ENCODE results near the gene LPAR2.

LPAR2 gene

DNA sequence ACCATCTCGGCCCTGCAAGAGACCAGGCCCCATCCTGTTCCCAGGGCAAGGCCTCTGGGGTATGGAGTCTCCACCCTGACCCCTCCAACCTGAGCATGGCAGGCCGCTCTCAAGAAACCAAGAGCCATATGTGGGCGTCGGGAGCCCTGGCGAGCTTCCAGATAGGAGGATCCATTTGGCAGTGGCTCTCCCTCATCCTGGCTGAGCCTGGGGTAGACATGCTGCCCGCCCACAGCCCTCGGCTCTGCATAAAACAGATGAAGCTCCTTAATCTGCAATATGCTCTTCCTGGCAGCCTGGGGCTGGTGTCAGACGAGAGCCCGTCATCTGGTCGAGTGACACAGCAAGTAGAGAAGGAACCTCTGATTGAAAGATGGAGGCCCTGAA, 29.4 kb upstream of the LPAR2 start:
- Histone ChIP-seq H4K20me1 (ENCODE audit: insufficient read depth, low read length) (no peaks in the 10 kb centered on the region), H3K27ac (ENCODE audit: low read depth, low read length, poor library complexity, severe bottlenecking) (no peak overlapping the region), H3F3A (ENCODE audit: insufficient read depth, low read length) (no peaks in the 10 kb centered on the region), H3K4me1 (ENCODE audit: insufficient read depth, low read length, severe bottlenecking) (peaks cover 14% of the 10 kb centered on the region), H3K79me2 (ENCODE audit: insufficient read depth, low read length) (peaks cover 20% of the 10 kb centered on the region), H3K9ac (ENCODE audit: low read length) (no peak overlapping the region), H3K36me3 (ENCODE audit: insufficient read depth, low read length) (peaks cover 87% of the 10 kb centered on the region), H3K9me2 (ENCODE audit: low read depth, low read length) (no peaks in the 10 kb centered on the region), H2AFZ (ENCODE audit: low read length) (no peak overlapping the region), H3K4me2 (ENCODE audit: low read length) (no peak overlapping the region), H3K9me3 (ENCODE audit: low read length) (no peaks in the 10 kb centered on the region), H3K4me3 (ENCODE audit: low read depth, low read length, poor library complexity, severe bottlenecking) (no peak overlapping the region), H3K27me3 (ENCODE audit: insufficient read depth, low read length) (no peaks in the 10 kb centered on the region)
- TF ChIP-seq, protein P1, sequence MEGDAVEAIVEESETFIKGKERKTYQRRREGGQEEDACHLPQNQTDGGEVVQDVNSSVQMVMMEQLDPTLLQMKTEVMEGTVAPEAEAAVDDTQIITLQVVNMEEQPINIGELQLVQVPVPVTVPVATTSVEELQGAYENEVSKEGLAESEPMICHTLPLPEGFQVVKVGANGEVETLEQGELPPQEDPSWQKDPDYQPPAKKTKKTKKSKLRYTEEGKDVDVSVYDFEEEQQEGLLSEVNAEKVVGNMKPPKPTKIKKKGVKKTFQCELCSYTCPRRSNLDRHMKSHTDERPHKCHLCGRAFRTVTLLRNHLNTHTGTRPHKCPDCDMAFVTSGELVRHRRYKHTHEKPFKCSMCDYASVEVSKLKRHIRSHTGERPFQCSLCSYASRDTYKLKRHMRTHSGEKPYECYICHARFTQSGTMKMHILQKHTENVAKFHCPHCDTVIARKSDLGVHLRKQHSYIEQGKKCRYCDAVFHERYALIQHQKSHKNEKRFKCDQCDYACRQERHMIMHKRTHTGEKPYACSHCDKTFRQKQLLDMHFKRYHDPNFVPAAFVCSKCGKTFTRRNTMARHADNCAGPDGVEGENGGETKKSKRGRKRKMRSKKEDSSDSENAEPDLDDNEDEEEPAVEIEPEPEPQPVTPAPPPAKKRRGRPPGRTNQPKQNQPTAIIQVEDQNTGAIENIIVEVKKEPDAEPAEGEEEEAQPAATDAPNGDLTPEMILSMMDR (IDR thresholded peaks at IDR 0.05; ENCODE audit: low read length) = no peak
- no peak for TF ChIP-seq EZH2 (IDR thresholded peaks at IDR 0.05; ENCODE audit: borderline replicate concordance, low read length)

DNA sequence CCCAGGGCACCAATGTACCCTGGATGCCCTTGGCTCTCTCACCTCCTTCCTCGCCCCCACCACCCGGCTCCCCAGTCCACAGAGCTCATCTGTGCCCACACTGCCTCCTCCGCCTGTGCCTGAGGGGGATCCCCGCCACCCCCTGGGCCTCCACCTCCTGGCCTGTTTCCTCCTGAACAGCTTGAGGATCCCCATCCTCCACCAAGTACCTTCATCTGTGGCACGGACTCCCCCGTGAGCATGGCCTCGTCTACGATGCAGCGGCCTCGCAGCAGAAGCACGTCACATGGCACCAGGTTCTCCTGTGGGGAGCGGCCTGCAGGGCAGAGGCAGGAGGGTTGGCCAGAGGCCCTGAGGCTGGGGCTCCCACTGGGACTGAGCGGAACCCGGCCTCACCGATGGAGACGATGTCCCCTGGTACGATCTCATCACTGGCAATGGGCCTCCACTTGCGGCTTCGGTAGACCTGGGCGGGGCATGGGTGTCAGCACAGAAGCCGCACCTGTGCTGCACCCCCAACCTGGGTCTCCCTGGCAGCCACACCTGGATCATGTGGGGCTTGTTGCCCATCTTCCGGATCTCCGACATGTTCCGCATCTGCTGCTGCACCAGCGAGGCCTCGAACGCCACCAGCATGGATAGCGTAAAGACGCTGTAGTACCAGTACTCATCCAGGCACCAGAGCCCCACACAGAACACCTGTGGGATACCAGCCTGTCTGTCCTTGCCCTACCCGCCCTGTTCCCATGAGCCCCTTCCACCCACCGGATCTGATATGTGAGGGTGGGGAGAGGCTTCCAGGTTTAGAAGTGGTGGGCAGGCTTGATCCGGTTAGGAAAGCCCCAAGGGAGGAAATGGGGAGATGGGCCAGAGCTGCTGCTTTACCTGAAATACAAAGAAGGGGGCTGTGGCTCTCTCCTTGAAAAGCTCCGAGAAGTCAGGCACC, 28.7 kb upstream of the LPAR2 start:
- Histone ChIP-seq H3K27me3 (ENCODE audit: insufficient read depth, low read length) (no peaks in the 10 kb centered on the region), H3K9me2 (ENCODE audit: low read depth, low read length) (no peaks in the 10 kb centered on the region), H3K4me1 (ENCODE audit: insufficient read depth, low read length, severe bottlenecking) (peaks cover 10% of the 10 kb centered on the region), H3K36me3 (ENCODE audit: insufficient read depth, low read length) (peaks cover 94% of the 10 kb centered on the region), H3K79me2 (ENCODE audit: insufficient read depth, low read length) (peaks cover 13% of the 10 kb centered on the region), H2AFZ (ENCODE audit: low read length) (no peak overlapping the region), H4K20me1 (ENCODE audit: insufficient read depth, low read length) (no peaks in the 10 kb centered on the region), H3K4me3 (ENCODE audit: low read depth, low read length, poor library complexity, severe bottlenecking) (no peak overlapping the region), H3K4me2 (ENCODE audit: low read length) (no peak overlapping the region), H3K27ac (ENCODE audit: low read depth, low read length, poor library complexity, severe bottlenecking) (no peak overlapping the region), H3K9ac (ENCODE audit: low read length) (no peak overlapping the region), H3F3A (ENCODE audit: insufficient read depth, low read length) (no peaks in the 10 kb centered on the region), H3K9me3 (ENCODE audit: low read length) (no peaks in the 10 kb centered on the region)
- no peak for TF ChIP-seq EZH2 (IDR thresholded peaks at IDR 0.05; ENCODE audit: borderline replicate concordance, low read length)
- TF ChIP-seq, protein P1 (IDR thresholded peaks at IDR 0.05; ENCODE audit: low read length) = no peak

DNA sequence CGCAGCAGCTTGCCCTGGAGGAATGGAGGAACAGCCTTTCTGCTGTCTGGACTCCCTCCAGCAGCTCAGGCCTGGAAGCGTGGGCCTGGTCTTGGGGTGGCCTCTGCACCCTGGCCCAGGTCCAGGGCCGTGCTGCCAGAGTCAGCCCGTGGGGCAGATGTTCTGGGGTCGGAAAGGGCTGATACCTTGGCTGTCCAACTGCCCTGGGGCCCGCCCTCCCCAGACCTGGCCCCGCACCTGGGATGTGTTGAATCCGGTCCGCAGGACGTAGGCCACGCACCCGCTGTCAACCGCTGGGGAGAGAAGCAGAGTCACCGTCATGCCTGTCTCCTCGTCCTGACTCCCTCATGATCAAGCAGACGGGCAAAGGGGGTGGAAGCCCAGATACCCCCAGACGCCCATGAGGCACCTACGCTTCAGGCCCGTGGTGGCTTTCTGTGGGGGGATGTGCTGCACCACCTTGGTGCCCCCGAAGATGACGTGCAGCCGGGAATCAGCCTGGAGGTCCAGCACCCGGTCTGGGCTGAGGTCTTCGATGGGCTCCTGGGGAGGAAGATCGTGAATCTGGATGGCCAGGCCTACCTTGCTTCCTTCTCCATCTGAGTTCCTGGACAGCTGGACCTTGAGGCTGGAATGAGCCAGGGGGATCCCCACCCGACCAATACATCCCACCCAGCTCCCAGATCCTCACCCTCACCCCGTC, 27.8 kb upstream of the LPAR2 start:
- H3K4me1 ChIP-seq (ENCODE audit: insufficient read depth, low read length, severe bottlenecking) = peaks cover under 1% of the 10 kb centered on the region
- H3K4me2 ChIP-seq (ENCODE audit: low read length) = no peak overlapping the region
- no peak overlapping the region for H2AFZ ChIP-seq (ENCODE audit: low read length)
- H3K4me3 ChIP-seq (ENCODE audit: low read depth, low read length, poor library complexity, severe bottlenecking) = no peak overlapping the region
- no peaks in the 10 kb centered on the region for H3K27me3 ChIP-seq (ENCODE audit: insufficient read depth, low read length)
- no peaks in the 10 kb centered on the region for H3K9me3 ChIP-seq (ENCODE audit: low read length)
- peaks cover 95% of the 10 kb centered on the region for H3K36me3 ChIP-seq (ENCODE audit: insufficient read depth, low read length)
- TF ChIP-seq, protein P1 (IDR thresholded peaks at IDR 0.05; ENCODE audit: low read length) = no peak
- no peak for TF ChIP-seq EZH2 (IDR thresholded peaks at IDR 0.05; ENCODE audit: borderline replicate concordance, low read length)
- H3K9ac ChIP-seq (ENCODE audit: low read length) = no peak overlapping the region
- H3K27ac ChIP-seq (ENCODE audit: low read depth, low read length, poor library complexity, severe bottlenecking) = no peak overlapping the region
- peaks cover 5% of the 10 kb centered on the region for H3K79me2 ChIP-seq (ENCODE audit: insufficient read depth, low read length)
- no peaks in the 10 kb centered on the region for H3K9me2 ChIP-seq (ENCODE audit: low read depth, low read length)
- no peaks in the 10 kb centered on the region for H3F3A ChIP-seq (ENCODE audit: insufficient read depth, low read length)
- H4K20me1 ChIP-seq (ENCODE audit: insufficient read depth, low read length) = no peaks in the 10 kb centered on the region

Data from OCI-LY1 (cell line).